ENCODE data around the gene MCU. TPM values are rescaled to one million over a fixed set of nuclear protein-coding genes. Genes with fewer than 3 reads are reported as not detected.

MCU gene
- total and polyA plus RNA-seq, 3 donors from 2014 or later: 15.0 to 20.0 (median 16.9) TPM

- DNase-seq: no peak
- Histone ChIP-seq H3K4me1 (peaks cover 2% of the 10 kb centered on the region), H3K27me3 (no peaks in the 10 kb centered on the region), H3K36me3 (ENCODE audit: low read depth, missing control alignments) (no peaks in the 10 kb centered on the region), H3K9me3 (no peaks in the 10 kb centered on the region), H3K27ac (no peak overlapping the region), H3K4me3 (no peak overlapping the region)
- intact Hi-C loops (cut with DNase I; ENCODE audit: low total_unique reads): loop anchor here (10.0 kb wide), 1 partner anchor 145 kb away; no protein-coding TSS in a partner anchor
- WGBS, 2 donors: 43 to 64% methylated on average over 3 of the region's 3 CpGs
- TF ChIP-seq POLR2A (IDR thresholded peaks at IDR 0.05) (no peak), CTCF (IDR thresholded peaks at IDR 0.05) (no peak)
These were observed 1.7 kb upstream of the MCU start for GRCh38 chr10:72690071-72690755.

GRCh38 chr10:72691470-72691862 lies 477 bp upstream of the MCU start:
- intact Hi-C loops (cut with DNase I; ENCODE audit: low total_unique reads): loop anchor here (10.0 kb wide), 1 partner anchor 143 kb away; no protein-coding TSS in a partner anchor
- no peak for DNase-seq
- H3K9me3 ChIP-seq: no peaks in the 10 kb centered on the region
- 27 to 32% methylated on average over 9 of the region's 9 CpGs for WGBS, 2 donors
- H3K4me3 ChIP-seq: peak overlapping the region; percentile 82 to 94
- no peaks in the 10 kb centered on the region for H3K36me3 ChIP-seq (ENCODE audit: low read depth, missing control alignments)
- no peaks in the 10 kb centered on the region for H3K27me3 ChIP-seq
- H3K4me1 ChIP-seq: peaks cover 2% of the 10 kb centered on the region
- no peak for TF ChIP-seq CTCF (IDR thresholded peaks at IDR 0.05)
- TF ChIP-seq POLR2A (IDR thresholded peaks at IDR 0.05): no peak
- H3K27ac ChIP-seq: peak overlapping the region in 1 of 2 donors; percentile 90

GRCh38 chr10:72692744-72692993 lies 726 bp downstream of the MCU start:
- H3K27me3 ChIP-seq: no peaks in the 10 kb centered on the region
- WGBS, 2 donors: 0 to 1% methylated on average over 10 to 11 of the region's 11 CpGs
- no peak for TF ChIP-seq POLR2A (IDR thresholded peaks at IDR 0.05)
- no peak for TF ChIP-seq CTCF (IDR thresholded peaks at IDR 0.05)
- H3K27ac ChIP-seq: peak overlapping the region; percentile 84 to 90
- peak; percentile 19 for DNase-seq
- no peaks in the 10 kb centered on the region for H3K36me3 ChIP-seq (ENCODE audit: low read depth, missing control alignments)
- peak overlapping the region; percentile 82 to 94 for H3K4me3 ChIP-seq
- no peaks in the 10 kb centered on the region for H3K9me3 ChIP-seq
- intact Hi-C loops (cut with DNase I; ENCODE audit: low total_unique reads): loop anchor here (10.0 kb wide), 1 partner anchor 142 kb away; no protein-coding TSS in a partner anchor
- peaks cover 2% of the 10 kb centered on the region for H3K4me1 ChIP-seq

GRCh38 chr10:72692994-72693781 lies 1.2 kb downstream of the MCU start:
- H3K9me3 ChIP-seq: no peaks in the 10 kb centered on the region
- peaks cover 2% of the 10 kb centered on the region for H3K4me1 ChIP-seq
- intact Hi-C loops (cut with DNase I; ENCODE audit: low total_unique reads): loop anchor here (10.0 kb wide), 1 partner anchor 142 kb away; no protein-coding TSS in a partner anchor
- no peaks in the 10 kb centered on the region for H3K36me3 ChIP-seq (ENCODE audit: low read depth, missing control alignments)
- DNase-seq: no peak
- no peak for TF ChIP-seq POLR2A (IDR thresholded peaks at IDR 0.05)
- TF ChIP-seq CTCF (IDR thresholded peaks at IDR 0.05): no peak
- H3K27ac ChIP-seq: peak overlapping the region; percentile 84 to 90
- WGBS, 2 donors: 5% methylated on average over 8 of the region's 8 CpGs
- no peaks in the 10 kb centered on the region for H3K27me3 ChIP-seq
- peak overlapping the region; percentile 82 to 94 for H3K4me3 ChIP-seq

Measured in testis (tissue), 3 donors.